Activated CD8-positive, alpha-beta memory T cell treated with anti-CD3 and anti-CD28 coated beads, Interleukin-2, amount 50 U/mL, for 4 hours (primary cell): Measurements from ENCODE around the gene TP53BP1.

Experiments
- DNase-seq: peaks from one replicate; pipeline ENCODE4 v3.0.0-alpha.2; 2020

Gene TP53BP1

DNA sequence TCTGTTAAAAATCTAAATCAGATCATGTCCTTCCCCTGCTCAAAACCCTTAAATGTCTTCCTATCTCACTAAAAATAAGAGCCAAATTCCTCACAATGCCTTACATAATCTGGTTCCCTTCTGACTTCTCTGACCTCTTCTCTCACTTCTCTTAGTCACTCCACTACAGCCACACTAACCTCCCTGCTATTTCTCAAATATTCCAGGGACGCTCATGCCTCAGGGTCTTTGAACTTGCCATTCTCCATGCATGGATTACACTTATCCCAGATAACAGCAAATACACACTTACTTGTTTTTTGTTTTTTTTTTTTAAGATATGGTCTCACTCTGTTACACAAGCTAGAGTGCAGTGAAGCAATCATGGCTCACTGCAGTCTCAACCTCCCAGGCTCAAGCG is 8.5 kb downstream of the TP53BP1 start:
- DNase-seq: no peak

- no peak for DNase-seq
Observed at GRCh38 chr15:43483297-43484128, 9.4 kb downstream of the TP53BP1 start.

DNA sequence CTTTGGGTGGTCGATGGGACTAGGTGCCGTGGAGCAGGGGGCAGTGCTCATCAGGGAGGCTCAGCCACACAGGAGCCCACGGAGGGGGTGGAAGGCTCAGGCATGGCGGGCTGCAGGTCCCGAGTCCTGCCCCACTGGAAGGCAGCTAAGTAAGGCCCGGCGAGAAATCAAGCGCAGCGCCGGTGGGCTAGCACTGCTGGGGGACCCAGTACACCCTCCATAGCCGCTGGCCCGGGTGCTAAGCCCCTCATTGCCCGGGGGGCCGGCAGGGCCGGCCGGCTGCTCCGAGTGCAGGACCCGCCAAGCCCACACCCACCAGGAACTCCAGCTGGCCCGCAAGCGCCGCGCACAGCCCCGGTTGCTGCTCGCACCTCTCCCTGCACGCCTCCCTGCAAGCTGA is 19.1 kb downstream of the TP53BP1 start:
- no peak for DNase-seq

DNA sequence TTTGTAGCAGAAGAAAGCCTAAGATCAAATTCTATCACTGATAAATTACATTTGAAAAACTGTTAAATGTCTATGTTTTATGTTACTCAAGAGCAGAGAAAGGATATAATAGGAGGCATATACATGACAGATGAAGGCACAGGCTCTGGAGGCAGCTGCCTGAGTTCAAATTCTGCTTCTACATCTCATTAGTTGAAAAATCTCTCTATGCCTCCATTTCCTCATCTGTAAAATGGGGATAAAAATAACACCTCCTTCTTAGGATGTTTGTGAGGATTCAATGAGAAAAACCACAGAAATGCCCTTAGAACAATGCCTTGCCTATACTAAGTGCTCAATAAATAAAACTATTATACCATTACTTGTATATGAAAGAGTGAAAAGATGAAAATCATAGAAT is 21.0 kb downstream of the TP53BP1 start:
- no peak for DNase-seq

DNA sequence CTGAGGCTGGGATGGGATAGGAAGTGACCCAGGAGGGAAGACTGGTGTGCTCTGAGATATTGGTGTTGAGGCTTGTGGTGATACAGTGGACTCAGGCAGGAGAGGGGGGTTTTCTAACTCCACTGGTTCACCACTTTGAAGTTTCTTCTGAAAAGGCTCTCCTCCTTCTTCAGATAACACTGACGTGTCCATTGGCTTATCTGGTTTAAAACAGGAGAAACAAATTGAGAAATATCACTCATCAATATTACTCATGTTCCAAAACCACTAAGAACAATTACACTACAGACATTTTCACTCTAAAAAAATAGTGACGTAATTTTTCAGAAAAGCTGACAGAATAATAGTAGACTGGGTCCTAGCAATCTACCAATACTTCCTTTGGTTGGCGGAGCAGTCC is 23.1 kb downstream of the TP53BP1 start:
- DNase-seq: no peak

DNA sequence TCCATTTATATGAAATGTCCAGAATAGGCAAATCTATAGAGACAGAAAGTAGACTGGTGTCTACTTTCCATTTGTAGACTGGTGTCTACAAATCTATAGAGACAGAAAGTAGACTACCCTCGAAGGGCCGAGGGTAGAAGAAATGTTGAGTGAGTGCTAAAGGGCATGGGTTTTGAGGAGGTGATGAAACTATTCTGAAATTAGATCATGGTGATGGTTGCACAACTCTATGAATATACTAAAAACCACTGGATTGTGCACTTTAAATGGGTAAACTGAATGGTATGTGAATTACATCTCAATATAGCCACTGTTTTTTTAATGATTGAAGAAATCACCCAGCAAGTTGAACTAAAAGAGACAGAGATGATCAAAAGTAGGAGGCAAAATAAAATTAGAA is 27.9 kb downstream of the TP53BP1 start:
- no peak for DNase-seq

DNA sequence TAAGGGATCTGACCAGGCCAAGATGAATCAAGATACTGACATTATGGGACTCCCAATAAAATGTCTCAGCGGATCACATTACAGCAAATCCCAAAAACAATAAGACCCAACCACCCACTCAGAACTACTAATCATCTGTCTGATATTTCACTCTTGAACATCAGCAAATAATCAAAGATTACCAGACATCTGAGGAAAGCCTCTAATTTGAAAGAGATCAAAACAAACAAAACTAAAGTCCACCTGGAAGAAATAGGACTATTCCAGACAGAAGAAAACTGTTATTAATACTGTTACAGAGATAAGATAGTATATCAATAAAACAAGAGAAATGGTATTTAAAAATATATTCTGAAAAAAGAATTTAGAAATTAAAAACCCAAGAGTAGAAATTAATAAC is 29.0 kb downstream of the TP53BP1 start:
- no peak for DNase-seq

DNA sequence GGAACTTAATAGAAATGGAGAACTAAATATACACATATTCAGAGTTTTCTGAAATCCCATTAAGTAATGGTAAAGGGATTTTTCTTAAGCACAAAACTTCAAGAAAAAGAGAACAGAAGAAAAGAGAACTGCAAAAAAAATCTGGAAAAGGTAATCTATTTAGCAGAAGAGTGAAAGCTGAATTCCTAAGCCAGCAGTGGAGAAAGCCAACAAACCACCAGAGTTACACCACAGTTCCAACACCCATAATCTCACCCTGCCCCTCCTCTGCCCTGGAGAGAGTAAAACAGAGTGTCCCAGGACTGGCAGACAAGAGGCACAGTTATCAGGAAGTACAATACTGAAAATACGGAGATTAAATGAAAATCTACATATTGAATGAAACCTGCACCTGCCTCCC is 29.4 kb downstream of the TP53BP1 start:
- DNase-seq: no peak

DNA sequence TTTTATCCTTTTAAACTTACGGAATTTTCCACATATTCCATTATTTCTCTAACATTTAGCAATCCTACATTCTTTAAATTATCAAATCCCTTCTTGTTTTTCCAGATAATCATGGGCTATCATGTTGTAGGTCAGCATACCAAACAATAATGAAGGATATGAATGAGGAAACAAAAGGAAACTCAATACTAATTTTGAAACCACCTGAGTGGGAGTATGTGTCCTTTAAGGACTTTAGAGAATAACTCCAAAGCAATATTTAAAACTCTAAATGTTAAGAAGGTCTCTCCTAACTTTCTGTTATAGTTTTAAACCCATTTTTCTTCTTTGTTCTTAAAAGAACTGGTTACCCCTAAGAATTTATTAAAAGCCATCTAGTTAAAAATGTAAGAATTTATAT is 43.0 kb downstream of the TP53BP1 start:
- DNase-seq: no peak

- DNase-seq: no peak
Observed at GRCh38 chr15:43446344-43446743, 46.6 kb downstream of the TP53BP1 start.

GRCh38 chr15:43441316-43441715 is 51.6 kb downstream of the TP53BP1 start:
- no peak for DNase-seq

DNA sequence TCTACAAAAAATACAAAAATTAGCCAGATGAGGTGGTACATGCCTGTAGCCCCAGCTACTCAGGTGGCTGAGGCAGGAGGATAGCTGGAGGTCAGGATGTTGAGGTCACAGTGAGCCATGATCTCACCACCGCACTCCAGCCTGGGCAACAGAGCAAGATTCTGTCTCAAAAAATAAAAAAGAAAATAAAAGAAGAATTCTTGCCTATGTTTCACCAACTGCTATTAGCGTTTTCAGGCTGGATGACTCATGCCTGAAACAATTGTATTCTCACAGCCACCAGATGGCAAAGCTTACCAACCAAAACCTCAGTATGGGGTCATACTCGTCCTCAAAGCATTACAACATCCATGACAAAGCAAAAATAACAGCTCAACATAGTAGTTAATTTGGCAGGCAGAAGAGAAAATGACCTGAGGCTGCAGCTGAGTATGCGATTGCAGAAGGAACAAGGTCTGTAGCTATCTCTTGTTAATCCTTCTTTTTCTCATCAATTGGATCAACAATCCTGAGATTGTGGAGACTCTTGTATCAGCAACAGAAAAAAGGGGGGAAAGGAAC is 52.2 kb downstream of the TP53BP1 start:
- no peak for DNase-seq

DNA sequence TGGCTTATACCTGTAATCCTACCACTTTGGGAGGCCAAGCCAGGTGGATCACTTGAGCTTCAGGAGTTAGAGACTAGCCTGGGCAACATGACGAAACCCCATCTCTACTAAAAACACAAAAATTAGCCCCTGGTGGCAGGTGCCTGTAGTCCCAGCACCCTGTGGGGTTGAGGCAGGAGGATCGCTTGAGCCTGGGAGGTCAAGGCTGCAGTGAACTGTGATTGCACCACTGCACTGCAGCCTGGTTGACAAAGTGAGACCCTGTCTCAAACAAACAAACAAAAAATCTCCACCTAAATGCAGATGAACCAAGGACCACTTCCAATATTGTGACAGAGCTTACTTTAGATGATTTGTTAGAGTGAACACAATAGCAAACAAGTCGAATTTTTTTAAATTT is 53.7 kb downstream of the TP53BP1 start:
- DNase-seq: no peak

DNA sequence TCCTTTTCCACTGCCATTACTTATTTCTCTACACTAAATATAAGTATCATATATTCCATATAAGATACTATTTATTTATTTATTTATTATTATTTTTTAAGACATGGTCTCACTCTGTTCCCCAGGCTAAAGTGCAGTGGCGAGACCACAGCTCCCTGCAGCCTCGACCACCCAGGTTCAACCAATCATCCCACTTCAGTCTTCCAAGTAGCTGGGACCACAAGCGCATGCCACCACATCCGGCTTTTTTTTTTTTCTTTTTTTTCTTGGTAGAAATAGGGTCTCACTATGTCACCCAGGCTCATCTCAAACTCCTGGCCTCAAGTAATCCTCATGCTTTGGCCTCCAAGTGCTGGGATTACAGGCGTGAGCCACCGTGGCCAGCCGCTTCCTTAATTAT is 56.6 kb downstream of the TP53BP1 start:
- DNase-seq: no peak

- no peak for DNase-seq
Observed at GRCh38 chr15:43434446-43434845, 58.5 kb downstream of the TP53BP1 start.

- no peak for DNase-seq
Observed at GRCh38 chr15:43433661-43434303, 59.2 kb downstream of the TP53BP1 start.

DNA sequence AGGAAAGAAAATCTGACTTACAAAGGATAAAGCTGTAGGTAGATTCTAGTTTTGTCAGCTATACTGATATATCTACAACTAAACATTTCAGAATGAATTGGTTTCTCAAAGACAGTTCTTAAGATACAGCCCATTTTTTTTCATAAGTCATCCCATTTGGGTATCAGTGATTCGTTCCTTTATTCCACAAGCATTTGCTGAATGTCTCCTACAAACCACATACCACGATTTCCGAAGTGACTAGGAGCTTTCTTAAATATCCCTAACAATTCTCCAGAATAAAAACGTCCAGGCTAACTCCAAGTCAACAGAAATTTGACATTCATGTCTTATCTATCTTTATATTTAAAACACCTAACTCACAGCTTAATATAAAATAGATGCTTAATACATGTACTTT is 59.8 kb downstream of the TP53BP1 start:
- DNase-seq: no peak

DNA sequence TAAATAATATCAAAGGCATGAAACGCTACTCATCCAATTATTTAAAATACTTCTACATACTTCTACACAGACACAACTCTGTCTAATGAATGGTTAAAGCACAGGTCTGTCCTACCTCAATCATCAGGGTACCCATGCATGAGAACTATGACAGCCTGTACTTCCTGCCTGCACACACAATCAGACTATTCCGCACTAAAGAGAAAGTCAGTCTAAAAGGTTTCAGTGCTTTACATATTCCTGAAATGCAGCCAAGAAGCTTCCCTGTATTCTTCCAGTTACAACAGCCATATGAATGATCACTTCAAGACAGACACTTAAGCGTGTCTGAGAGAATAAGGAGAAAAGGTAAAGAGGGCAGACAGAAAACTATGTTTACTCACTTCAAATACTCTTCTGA is 63.3 kb downstream of the TP53BP1 start:
- DNase-seq: no peak

GRCh38 chr15:43423793-43424192 is 69.2 kb downstream of the TP53BP1 start:
- DNase-seq: no peak

DNA sequence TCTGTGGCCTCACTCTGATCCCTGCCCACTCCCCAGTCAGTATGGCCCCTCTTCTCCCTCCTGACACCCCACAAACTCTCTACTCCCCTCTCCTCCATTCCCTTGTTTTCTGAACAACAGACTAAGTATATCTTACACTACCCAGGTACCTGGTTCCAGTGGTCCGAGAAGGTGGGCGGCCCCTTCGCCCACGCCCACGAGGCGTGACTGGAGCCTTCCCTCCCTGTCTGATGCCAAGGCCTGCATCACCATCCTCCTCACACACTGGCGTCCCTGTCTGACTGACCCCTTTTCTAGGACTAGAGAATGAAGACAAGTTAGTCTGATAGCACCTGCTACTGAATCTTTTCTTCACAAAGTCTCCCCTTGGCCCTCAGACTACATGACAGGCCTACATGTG is 72.1 kb downstream of the TP53BP1 start:
- no peak for DNase-seq

DNA sequence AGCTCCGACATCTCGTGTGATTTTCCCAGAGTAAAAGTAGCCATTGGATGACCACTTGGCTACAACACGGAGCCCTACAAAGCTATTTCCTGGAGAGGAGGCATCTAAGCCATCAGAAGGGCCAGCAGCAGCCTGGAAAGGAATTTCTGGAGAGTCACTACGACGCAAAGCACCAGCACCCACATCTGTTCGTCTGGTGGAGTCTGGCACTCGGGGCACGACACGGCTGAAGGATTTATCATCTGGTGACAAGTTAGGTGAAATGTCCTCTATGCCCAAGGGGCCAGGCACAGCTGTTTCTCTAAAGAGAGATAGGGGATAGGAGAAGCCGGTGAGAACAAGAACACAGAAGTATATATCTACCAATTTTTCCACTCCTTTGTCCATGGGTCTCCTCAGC is 72.5 kb downstream of the TP53BP1 start:
- no peak for DNase-seq

DNA sequence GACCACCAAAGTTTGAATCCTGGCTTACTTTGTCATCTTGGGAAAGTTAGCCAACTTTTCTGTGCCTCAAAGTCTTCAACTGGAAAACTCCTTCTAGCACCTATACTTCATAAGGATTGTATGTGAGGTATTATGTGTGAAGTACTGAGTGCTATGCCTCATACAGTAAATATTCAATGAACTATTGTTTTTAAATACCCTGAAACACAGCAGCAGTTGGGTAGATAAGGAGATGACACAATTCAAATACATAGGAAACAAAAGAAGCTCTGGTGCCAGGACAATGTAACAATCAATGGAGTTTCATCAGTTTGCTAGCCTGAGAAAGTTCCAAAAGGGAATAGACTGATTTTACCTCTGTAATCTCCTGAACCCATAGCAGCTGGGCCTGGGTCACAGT is 78.8 kb downstream of the TP53BP1 start:
- DNase-seq: no peak

- DNase-seq: no peak
Observed at GRCh38 chr15:43412096-43412495, 80.9 kb downstream of the TP53BP1 start.

DNA sequence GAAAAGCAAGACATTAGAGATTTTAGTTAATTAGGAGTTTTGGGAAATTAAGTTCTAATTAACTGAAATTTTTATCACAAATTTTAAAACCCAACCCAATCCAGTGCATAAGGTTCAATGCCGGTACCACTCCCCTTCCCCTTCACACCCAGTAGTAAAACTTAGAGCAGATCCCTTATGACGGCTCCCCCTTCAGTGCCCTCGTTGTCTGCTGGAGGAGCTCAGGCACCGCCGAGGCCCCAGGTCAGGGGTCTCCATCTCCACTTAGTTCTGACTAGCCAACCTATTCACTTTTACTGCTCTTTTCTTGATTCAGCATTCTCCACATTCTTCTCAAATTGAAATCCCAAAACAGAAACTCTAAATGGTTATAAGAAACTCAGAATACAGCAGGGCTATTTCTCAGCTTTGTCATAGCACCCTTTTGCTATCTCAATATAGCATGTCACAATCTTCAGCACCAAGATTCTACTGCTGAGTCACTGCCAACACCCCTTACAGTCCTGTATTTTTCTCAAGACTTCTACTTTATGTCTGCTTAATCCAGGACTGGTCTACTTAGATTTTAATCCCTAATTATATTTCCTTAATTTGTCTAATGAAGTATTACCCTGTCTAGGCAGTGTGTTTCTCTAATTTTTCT is 82.3 kb downstream of the TP53BP1 start:
- DNase-seq: no peak
